GM18502 (cell line): ENCODE data around the gene MYRFL.
"Not testable (repeated sequence)": the region's sequence is repeated elsewhere in the genome, so short reads cannot be mapped to it uniquely, and the experiment has no call there.

Experiments used
- ATAC-seq: cut with Tn5 transposase; IDR thresholded peaks from one replicate; pipeline ENCODE4 v1.9.1; 2021; ENCODE audit warnings: mild to moderate bottlenecking; ENCODE audit not compliant: unreplicated experiment, poor library complexity

The MYRFL gene

DNA sequence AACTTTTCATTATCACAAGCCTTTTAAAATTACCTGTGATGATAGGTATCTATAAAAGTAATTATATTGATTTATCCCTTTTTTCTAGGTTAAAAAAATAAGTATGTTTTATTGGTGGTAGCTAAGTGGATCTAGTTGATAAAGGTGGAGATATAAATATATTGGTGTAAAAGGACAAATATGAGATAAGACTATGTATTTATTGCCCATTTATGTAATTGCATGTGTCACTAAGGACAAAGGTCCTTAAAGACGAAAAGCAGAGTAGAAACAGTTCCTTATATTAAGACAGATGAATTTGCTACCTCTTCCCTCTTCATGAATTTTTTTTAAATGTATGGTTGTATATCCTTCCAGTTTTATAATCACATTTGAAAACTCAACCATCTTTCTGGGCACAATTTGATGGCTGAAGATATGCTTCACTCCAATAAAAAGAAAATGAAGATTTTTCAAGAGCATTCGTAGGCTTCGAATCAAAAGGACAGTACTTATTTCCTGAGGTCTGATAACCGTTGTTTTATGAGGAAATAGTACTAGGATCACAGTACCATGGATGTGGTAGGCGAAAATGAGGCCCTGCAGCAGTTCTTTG, at the start of gene MYRFL:
Gene MYRFL, plus strand, starts transcription at position 262 of the 595 bp plus-strand sequence. Its CDS starts 291 bp downstream, at position 553.
- no peak for ATAC-seq

DNA sequence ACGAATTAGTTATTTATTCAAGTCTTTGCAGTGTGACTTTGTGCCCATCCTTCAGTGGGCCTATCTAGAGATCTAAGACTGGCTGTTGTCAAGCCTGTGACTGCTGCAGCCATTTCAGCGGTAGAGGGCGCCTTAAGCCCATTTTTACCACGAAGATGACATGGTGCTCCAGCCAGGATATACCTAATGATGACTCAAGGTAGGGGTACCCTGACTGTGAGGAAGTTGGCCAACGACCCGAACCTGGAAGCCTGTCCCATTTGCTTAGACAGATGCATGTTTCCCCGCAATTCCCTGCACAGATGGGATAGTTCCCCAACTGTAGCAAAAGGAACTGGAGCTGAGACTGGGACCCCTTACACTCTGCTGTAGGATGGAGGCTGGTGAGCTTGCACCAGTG, 45.1 kb upstream of the MYRFL start:
- ATAC-seq: no peak

DNA sequence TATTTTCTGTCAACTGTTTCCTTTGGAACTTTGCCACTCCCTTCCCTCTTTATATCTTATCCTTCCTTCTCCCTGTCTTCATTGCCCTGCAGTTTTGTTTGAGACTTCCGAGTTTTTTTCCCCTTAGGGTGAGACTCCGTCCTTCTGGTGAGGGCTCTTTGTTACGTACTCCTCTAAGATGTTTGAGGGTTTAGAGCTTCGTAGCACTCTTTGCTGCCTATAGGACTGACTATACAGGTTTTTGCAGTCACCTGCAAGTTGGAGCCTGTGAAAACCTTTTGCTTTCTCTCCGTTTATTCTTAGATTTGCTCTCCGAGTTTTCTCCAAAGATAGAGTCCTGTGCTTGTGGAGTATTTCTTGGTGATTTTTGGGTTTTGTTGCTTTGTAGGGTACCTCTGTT, 41.7 kb upstream of the MYRFL start:
- no peak for ATAC-seq

DNA sequence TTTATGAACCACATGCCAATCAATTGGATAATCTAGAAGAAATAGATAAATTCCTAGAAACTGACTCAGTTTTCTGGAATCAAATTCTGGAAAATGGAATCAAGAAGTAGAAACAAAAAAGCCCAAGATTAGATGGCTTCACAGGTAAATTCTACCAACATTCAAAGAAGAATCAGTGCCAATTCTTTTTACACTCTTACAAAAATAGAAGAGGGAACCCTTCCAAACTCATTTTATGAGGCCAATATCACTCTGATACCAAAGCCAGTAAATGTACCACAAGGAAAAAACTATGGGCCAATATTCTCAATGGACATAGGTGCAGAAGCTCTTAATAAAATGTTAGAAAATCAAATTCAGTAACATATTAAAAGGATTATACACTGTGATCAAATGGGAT, 35.7 kb upstream of the MYRFL start:
- ATAC-seq: no peak

DNA sequence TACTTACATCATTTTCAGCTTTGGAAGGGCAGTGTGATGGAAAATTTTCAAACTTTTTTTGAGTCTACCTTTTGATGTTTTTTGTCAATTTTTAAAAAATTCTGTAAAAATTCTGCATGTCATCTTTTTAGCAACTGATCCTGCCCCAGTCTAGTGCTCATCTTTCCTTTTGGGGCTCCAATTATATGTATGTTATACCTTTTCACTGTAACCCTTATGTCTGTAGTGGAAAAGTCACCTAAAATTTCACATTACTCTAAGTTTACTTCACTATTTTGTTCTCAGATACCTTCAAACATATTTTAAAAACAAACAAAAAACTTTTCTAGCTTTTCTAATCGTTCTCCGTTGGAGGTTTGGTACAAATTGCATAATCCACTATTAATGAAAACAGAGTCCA, 32.5 kb upstream of the MYRFL start:
- no peak for ATAC-seq

DNA sequence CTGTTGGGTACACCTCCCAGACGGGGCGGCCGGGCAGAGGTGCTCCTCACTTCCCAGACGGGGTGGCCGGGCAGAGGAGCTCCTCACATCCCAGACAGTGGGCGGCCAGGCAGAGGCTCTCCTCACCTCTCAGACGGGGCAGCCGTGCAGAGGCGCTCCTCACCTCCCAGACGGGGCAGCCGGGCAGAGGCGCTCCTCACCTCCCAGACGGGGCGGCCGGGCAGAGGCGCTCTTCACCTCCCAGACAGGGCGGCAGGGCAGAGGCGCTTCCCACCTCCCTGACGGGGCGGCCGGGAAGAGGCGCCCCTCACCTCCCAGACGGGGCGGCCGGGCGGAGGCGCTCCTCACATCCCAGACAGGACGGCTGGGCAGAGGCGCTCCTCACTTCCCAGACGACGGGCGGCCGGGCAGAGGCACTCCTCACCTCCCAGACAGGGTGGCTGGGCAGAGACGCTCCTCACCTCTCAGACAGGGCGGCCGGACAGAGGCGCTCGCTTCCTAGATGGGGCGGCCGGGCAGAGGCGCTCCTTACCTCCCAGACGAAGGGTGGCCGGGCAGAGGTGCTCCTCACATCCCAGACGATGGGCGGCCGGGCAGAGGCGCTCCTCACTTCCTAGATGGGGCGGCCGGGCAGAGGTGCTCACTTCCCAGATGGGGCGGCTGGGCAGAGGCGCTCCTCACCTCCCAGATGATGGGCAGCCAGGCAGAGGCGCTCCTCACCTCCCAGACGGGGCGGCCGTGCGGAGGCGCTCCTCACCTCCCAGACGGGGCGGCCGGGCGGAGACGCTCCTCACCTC, 17.7 kb upstream of the MYRFL start:
- not testable (repeated sequence) for ATAC-seq

DNA sequence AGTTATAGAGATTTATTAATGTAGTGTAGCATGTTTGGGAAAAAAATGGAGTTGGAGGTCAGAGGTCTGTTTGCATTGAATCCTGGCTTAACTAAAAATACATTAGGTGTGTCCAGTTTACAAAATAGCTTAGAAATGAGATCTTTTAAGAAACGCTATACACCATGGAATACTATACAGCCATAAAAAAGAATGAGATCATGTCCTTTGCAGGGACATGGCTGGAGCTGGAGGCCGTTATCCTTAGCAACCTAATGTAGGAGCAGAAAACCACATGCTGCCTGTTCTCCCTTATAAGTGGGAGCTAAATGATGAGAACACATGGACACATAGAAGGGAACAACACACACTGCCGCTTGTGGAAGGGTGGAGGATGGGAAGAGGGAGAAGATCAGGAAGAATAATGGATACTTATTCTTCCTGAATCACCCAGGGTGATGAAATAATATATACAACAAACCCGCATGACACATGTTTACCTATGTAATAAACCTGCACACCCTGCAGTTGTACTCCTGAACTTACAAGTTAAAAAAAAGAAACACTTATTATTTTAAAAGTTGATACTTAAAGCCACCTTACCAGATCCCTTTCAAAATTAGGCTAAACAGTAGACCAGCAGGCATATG, 14.0 kb upstream of the MYRFL start:
- no peak for ATAC-seq

GRCh38 chr12:69816082-69816481, 8.9 kb upstream of the MYRFL start:
- no peak for ATAC-seq

DNA sequence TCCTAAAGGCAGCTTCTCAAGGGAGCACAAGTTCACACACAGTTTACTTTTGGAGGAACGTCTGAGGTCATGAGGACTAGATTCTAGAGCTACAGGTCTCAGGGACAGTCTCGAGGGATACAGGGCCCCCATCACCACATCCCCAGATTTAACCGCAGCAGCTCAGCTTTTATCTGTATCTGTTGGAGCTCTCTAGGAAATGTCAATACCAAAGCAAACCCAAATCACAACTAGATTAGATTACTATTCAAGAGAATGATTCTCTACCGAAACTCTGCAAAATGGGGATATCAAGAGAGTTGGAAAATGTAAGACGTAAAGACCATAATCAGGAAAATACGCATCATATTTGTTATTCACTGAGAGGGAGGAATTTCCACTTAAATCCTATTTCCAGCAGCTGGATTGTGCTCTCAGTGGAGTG, 4.0 kb upstream of the MYRFL start:
- ATAC-seq: no peak

DNA sequence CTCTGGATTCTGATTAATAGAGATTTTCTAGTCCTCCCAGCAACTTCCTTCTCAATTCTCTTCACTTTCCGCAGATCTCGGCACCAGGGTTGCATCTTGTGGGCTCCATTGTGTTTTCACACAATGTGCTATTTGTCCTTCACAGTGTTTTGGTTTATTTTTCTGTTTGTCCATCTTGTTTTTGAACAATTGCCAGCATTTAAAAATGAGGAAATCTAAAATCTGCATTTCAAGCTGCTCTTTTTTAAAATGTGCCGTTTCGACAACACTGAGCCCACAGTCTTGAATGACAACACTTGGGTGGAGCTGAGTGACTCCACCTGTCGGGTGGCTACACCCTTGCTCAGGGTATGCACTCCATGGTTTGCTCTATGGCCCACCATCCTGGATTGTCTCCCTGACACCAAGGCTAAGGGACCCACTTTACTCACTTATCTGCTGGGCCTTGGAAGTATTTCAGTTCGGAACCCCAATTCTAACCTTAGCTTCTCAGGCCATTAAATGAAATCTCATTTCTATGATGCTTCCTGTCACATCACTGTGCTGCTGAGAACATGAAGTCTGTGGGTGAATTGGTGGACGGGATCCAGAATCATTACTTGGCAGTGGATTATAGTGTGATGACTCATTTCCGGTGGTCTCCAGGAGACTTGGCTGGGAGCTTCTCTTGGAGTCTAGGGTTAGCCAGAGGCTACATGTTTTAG, 3.4 kb upstream of the MYRFL start:
- ATAC-seq: no peak

GRCh38 chr12:69822201-69822860, 2.7 kb upstream of the MYRFL start:
- no peak for ATAC-seq

- no peak for ATAC-seq
These were observed 999 bp upstream of the MYRFL start for GRCh38 chr12:69824028-69824427.

DNA sequence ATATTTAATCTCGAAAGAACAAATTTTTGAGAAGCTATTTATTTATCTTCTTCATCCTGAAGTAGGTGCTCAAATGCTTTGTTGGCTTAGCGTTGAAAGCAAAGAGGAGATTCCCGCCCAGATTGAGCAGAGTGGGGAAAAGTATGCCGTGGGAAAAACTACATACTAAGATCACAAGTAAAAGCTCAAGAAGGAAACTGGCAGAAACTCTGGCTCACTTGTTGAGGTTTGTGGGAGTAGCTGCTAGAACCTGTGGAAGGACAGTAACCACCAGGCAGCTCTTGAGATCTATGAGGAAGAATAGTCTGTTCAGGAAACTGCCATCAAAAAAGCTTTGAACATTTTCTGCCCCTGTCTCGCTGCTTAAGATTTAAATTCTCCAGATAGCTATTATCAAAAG, 3.9 kb downstream of the MYRFL start:
- ATAC-seq: no peak

DNA sequence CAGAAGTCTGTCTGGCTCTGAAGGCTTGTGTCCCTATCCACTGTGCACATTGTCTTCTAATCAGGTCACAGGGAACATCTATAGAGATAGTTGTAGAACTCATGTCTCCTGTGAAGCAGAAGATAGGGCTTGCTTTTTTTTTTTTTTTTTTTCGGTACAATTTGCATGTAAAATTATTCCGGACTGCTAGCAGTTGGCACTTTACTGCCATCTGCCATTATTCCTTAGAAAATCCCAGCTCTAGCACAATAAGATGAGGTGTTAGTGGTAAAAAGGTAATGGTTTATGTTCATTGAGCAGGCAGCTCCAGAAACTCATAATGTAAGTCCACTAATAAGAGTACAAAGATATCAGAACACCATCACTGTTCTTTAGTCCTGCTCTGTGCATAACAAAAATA, 8.7 kb downstream of the MYRFL start:
- ATAC-seq: no peak

DNA sequence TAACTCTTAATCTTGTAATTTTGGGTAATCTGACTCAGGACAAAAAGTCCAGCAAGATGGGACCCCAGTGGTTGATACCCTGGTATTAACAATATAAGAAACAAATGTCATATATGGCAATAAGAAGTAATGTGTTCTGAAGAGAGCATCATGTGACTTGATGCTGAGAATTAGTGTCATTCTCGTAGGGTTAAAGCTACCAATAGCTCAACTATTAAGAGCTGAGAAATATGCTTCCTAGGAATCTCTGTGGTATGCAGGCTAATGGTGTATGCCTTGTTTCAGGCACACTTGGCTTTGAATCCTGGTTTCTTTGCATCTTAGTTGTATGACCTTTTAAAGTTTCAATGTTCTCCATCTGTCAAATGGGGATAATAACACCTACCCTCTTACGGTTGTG, 9.1 kb downstream of the MYRFL start:
- ATAC-seq: no peak

GRCh38 chr12:69834576-69834975, 9.5 kb downstream of the MYRFL start:
- ATAC-seq: no peak

GRCh38 chr12:69835081-69835480, 10.1 kb downstream of the MYRFL start:
- ATAC-seq: no peak

- no peak for ATAC-seq
These were observed 11.0 kb downstream of the MYRFL start for GRCh38 chr12:69836015-69836414.

GRCh38 chr12:69837191-69837590, 12.2 kb downstream of the MYRFL start:
- no peak for ATAC-seq

GRCh38 chr12:69837657-69838415, 12.8 kb downstream of the MYRFL start:
- ATAC-seq: no peak
